Activated CD4-positive, alpha-beta T cell treated with anti-CD3 and anti-CD28 coated beads, Interleukin-2, Interleukin-4, amounts not matched to agents 100 ng/mL and 50 ng/mL, durations not matched to agents 16 hours and 8 hours (primary cell): ENCODE results near the gene ETS1.

Experiments
- DNase-seq: peaks from one replicate; pipeline ENCODE4 v3.0.0-alpha.2; 2020; ENCODE audit warnings: low spot score

ETS1 gene

DNA sequence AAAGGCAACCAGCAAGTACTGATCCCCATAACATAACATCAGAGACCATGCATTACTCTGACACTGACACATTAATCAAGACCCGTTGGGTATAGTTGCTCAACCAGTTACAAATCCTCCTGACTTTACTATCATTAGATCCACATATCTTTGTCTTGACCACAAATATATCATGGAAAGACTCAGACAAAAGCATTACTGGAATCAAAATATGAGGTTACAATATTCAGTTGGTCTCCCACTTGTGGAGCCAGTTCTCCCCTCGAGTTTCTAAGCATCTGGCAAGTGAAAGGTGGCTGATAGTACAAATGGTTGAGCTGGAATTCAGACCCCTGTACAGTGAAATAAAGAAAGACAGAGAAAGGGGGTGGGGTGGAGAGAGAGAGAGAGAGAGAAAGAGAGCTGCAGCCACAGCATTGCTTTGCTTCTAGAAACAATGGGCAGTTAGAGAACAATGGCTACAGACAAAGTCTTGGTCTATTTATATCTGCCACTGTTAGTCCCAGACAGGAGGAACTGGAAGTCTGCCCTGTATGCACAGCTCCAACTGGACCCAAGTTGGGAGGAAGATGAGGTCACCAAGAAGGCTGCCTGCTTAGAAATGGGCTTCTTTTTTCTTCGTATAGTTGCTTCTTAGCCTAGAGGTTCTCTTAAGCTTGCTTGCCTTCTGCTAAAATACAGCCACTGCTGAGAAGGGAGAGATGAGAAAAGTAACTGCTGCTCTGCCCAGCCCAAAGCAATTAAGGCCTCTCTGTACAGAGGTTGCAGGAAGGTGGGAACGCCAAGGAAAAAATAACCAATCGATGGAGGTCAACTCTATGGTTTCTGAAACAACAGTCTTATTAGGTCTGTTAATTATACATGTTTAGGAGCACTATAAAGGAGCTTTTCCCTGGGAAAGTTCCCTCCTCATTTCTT, 85.5 kb downstream of the ETS1 start:
- DNase-seq, result no peak

- no peak for DNase-seq
These were observed 86.3 kb downstream of the ETS1 start for GRCh38 chr11:128501008-128501407.

DNA sequence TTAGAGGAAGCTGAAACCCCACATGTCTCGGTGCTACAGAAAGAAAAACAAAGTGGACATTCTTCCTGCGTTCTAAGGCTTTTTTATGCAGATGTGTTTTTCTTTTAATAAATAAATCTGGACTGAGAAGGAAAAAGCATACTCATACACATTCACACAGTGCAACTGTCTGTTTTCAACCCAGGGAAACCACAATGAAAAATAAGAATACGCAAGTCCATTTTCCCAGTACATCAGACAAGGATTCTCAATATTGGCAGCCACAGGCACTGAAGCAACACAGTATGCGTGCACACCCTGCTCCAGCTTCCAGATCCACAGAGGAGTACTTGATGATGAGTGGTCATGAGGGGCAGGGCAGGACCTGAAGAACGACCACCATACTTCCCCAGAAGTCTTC, 86.9 kb downstream of the ETS1 start:
- no peak for DNase-seq

DNA sequence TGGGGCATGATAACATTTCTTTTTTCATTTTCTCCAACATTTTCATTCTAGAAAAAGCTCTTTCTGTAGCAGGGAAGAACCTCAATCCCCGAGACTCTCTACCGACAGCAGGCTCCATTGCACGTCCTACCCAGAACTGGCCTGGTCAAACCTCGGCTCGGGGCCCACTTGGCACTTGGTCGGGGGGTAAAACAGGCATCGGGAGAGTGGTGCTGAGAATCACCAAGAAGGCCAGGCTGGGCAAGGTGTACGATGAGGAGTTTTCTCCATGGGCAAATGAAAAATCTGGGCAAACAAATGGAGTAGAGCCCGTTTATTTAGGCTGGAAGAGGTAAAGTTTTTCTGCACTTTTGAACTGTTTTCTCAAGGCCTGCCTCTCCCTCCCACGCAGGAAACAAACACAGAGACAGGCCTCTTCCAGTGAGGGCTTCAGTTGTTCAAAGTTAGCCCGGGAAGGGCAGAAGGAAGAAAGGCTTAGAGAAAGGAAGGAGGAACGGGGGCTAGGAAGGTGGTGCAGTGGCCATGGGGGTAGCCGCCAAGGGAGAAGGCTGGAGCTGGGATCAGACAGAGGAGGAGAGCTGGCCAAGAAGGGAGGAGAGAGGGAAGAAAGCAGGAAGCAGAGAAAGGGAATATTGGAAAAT, 87.6 kb downstream of the ETS1 start:
- DNase-seq, result no peak

DNA sequence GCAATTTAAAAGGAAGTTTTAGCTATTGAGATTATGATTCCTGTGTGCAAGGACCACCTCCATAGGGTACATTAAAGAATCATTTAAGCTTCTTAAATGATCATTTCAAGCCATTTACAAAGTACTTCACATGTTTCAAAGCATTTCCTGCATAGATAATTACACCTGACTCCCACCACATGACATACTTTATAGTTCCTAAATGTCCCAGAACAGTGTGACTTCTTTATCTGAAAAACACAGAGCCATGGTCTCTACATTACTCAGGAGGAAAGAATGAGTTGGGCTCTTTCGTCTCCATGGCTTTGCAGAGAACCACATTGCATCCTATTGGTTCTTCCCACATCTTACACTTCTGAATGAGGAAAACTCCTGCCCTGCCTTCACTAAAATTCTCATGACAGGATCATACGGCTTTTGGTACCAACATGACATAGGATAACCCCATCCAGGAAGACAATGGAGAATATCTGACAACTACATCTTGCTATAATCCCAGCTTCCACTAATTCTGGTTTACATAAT, 88.6 kb downstream of the ETS1 start:
- DNase-seq, result no peak

DNA sequence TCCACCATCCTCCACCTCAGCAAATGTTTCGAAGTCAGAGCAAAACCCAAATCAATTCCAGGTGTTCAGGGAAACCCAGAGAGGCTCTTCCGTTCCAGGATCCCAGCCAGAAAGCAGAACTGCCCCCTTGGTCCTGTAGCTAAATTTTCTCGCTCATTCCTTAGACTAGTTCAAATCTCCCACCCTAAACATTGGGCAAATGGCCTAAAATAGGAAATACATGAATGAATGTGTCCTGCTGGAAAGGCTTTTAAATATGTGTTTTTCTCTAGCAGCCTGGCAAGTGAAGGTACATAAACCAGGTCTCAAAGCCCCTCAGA, 89.6 kb downstream of the ETS1 start:
- no peak for DNase-seq

DNA sequence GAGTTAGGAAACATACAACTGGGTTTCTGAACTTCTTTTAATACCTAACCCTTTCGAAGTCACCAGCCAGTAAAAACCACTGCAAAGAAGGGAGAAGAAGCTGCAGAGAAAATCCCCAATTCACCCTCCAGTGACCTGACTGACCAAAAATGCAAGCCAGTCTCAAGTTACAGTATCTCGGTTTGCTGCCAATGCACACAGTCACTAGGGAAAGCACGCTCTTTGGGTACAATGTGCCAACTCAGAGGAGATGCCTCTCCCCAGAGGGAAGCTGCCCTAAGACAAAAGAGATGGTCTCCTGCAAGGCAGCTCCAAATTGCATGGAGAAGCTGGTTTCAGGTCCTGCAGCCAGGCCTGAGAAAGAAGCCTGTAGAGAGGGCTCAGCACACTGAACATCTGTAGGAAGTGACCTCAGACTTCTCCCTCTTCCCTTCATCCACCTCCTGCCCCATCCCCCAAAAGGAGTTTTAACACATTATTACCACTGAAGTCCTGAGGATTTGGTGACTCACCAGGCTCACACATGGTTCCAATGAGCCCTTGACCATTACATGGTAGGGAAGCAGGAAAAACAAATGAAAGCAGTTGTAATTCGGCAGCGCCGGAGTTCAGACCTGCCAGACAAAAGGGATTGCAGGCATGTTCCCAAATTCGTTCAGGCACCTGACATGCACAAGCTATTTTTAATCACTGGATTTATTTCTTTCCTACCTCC, 90.1 kb downstream of the ETS1 start:
- DNase-seq, result peak; percentile 61

DNA sequence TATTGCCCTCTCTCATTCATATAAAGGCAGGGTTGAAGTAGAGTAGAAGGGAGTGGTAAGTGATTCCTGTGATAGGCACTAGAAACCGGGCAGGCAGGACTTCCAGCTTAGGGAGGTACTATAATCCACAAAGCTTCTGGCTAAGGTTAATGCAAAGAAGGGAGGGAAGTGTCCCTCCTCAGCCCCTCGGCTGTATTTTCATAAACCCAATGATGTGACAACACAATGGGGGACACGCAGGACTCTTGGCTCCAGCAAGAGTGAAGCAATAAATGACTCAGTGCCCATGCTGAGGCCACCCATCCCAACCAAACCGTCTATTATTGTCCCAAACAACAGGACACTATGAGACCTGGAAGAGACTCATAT, 90.7 kb downstream of the ETS1 start:
- DNase-seq, result no peak

- no peak for DNase-seq
These were observed 91.1 kb downstream of the ETS1 start for GRCh38 chr11:128496249-128496648.

DNA sequence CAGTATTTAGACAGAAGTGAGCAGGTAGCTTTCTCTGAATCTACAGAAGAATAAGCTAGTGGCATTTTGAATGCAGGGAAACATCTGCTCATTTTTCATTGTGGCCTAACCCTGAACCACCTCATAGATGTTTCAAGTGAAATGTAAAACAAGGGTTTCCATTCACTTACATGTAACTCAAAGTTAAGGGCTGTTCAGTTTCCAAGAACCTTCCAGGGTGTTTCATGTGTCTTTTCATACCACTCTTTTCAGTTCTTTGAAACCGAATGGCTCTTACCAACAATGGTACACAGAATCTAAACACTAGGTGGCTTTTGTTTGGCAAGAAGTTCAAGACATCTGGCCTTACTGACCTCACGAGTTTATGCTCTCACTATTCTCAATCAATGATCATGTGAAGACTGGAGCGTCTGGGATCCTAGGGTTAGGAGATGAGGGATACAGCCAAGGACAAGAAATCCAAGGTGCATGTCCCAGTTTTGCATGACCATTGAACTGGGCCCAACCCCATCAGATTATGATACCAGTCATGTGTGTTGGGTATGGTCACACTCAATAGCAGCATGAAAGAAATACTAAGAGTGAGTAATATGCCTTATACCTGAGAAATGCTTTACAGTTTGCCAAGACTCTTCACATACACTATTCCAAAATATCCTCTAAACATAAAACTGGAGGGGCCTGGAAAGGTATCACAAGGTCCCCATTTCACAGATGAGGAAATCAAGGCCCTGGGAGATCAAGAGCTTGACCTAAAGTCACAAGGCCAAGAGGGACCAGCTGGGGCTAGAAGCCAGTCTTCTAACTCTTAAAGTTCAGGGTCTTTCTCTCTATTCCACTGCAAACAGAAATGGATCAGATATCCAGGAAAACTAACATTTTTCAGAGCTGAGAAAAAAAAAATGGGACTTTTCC, 92.7 kb downstream of the ETS1 start:
- peak; percentile 70 for DNase-seq

DNA sequence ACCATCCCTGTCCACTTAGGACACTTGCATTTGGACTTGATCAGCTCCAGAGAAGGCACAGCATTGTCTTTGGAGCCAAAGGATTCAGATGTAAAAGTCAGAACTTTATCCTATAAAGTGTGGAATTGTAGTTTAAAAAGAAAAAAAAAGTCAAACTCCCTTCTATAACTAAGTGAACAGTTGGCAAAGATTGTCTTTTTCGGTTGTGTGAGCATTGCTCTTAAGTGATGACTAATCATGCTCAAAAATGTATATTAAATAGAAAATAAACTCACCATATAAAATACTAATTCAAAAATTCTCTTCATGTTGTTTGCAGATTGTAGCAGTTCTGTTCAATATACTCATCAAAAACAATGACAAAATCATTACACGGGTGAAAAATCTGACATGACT, 93.8 kb downstream of the ETS1 start:
- DNase-seq, result no peak

DNA sequence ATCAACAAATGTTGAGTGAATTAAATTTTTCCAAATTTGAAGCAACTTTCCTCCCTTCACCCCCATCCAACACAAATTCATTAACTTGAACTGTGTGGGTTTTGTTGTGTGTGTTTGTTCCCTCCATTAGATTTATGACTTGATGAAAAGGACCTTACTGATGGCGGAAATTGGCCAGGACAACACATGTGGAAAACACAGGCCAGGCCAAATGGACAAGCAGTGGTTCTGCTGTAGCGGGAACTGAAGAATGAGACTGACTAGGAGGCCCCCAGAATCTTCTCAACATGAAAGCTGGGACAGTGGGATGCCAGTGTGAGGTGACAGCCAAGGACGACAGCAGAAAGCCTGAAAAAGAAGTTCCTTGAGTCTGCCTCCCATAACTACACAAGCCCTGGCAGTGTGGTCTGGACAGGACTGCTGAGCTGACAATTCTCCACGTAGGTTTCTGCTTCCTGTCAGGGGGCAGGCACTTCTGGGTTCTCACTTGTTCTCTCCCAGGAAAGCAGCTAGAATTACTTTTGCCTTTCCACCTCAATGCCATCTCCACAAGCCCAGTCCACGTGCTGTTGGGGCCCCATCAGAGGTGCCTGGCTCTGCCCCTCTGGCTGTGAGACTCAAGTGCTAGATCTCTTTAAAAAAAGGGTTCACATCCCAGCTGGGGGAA, 94.3 kb downstream of the ETS1 start:
- peak; percentile 66 for DNase-seq

DNA sequence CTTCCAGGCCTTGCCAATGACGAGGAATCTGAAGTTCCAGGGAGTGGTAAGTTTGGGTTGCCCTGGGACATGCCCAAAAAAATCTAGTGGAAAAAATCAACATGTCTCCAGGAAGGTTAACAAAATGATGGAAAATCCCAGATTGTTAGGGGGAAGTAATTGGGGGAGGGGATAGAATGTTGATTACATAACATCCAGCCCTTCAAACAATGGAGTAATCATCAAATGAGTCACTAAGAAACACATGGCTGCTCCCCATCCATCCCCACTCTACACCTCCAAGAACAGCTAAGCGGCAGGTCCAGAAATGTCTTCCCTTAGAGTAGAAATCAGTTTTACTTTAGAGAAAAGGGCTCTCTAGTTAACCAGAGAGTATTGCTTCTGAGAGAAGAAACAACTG, 94.9 kb downstream of the ETS1 start:
- DNase-seq, result no peak

GRCh38 chr11:128491195-128491936, 96.0 kb downstream of the ETS1 start:
- no peak for DNase-seq

DNA sequence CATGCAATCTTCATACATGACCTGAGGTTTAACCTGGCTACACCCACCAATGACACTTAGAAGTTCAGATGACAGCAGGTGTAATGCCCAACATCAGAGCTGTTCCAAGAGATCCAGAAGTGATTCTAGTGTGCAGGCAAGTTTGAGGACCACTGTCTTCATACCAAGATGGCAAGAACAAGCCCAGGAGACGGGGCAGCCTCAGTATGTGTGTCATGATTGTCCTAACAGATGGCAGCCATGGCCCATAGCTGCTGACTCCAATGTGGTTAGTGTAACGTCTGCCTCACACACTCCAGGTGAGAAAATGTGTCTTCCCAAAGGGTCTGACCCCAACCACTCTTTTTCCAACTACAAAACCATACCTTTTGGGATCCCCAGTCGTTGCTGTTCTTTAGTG, 97.3 kb downstream of the ETS1 start:
- DNase-seq, result no peak

DNA sequence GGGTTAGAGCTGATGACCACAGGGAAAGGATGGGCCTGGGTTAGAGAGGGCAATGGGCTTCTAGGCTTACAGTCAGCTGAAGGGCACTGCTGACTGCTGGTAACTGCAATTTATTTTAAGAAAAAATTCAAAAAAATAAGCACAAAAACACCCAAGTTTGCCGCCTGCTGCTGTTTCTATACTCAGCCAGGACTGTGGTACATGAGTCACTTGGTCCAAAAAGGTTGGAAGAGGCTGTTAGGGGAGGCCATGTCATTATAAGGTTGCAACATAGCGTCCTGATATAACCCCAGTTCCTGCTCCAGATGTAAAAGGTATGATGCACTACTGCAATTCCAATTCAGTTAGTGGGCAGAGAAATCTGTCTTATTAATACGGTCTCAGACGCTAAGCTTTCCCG, 98.9 kb downstream of the ETS1 start:
- peak; percentile 63 for DNase-seq

GRCh38 chr11:128487978-128488377, 99.4 kb downstream of the ETS1 start:
- DNase-seq, result no peak

DNA sequence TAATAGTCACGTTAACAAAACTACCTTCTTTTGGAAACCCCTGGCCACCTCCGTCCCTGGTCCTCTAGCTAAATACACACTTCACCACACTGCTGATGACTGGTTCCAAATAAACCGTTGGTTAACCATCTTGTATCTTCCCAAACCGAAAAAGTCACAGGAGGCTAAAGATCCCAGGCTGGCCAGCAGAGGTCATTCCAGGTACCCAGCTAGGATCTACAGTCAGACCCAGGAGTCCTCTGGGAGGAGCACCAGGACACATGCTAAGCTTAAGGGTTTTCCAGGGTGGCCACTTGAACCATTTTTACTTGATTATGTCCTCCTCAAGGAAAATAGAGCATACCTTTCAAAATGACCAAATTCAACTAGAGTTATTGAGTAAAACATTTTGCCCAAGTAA, 103.2 kb downstream of the ETS1 start:
- no peak for DNase-seq

- DNase-seq, result no peak
These were observed 104.1 kb downstream of the ETS1 start for GRCh38 chr11:128483211-128483788.

- peak; percentile 73 for DNase-seq
These were observed 104.7 kb downstream of the ETS1 start for GRCh38 chr11:128482512-128483191.
